Stimulated activated CD4-positive, alpha-beta T cell treated with anti-CD3 and anti-CD28 coated beads, Interleukin-15, amount 100 ng/mL, for 24 hours (primary cell): Measurements from ENCODE around the gene SLC10A4.
A peak's percentile ranks its signal among the peaks of the same experiment; 100 is the strongest.

Source experiments
- DNase-seq: peaks from one replicate; pipeline ENCODE4 v3.0.0-alpha.2; 2020

Gene SLC10A4

GRCh38 chr4:48490012-48490679 lies 7.0 kb downstream of the SLC10A4 start, which contains the start of gene ZAR1:
Gene ZAR1, plus strand, starts transcription at chr4:48490252. Its CDS starts 40 bp downstream, at chr4:48490292.
- DNase-seq: peak; percentile 22

GRCh38 chr4:48490680-48491513 lies 7.8 kb downstream of the SLC10A4 start:
- no peak for DNase-seq

- no peak for DNase-seq
Observed at GRCh38 chr4:48491514-48492176, 8.5 kb downstream of the SLC10A4 start.

GRCh38 chr4:48493452-48494100 lies 10.4 kb downstream of the SLC10A4 start:
- DNase-seq: no peak

GRCh38 chr4:48495941-48496340 lies 12.8 kb downstream of the SLC10A4 start:
- DNase-seq: no peak

GRCh38 chr4:48498895-48499294 lies 15.8 kb downstream of the SLC10A4 start:
- no peak for DNase-seq

- DNase-seq: no peak
Observed at GRCh38 chr4:48499551-48500066, 16.5 kb downstream of the SLC10A4 start.

GRCh38 chr4:48503233-48504025 lies 20.3 kb downstream of the SLC10A4 start:
- no peak for DNase-seq

GRCh38 chr4:48504026-48504330 lies 20.8 kb downstream of the SLC10A4 start:
- DNase-seq: no peak

- DNase-seq: no peak
Observed at GRCh38 chr4:48504352-48504751, 21.2 kb downstream of the SLC10A4 start.

- DNase-seq: no peak
Observed at GRCh38 chr4:48506716-48507115, 23.6 kb downstream of the SLC10A4 start.

- no peak for DNase-seq
Observed at GRCh38 chr4:48509543-48509942, 26.4 kb downstream of the SLC10A4 start.

GRCh38 chr4:48518143-48518542 lies 35.0 kb downstream of the SLC10A4 start:
- no peak for DNase-seq

- DNase-seq: no peak
Observed at GRCh38 chr4:48526406-48526805, 43.3 kb downstream of the SLC10A4 start.

- no peak for DNase-seq
Observed at GRCh38 chr4:48538358-48538757, 55.2 kb downstream of the SLC10A4 start.
